Glutamatergic neuron (in vitro differentiated cells): ENCODE data around the gene PCSK5. TPM values are rescaled to one million over a fixed set of nuclear protein-coding genes. Genes with fewer than 3 reads are reported as not detected.
A peak's percentile ranks its signal among the peaks of the same experiment; 100 is the strongest.

Source experiments
- DNase-seq: peaks from one replicate; pipeline ENCODE4 v3.0.0; 2022
- H3K27ac Mint-ChIP-seq: one replicate; pipeline ENCODE4 v1.8.0; 2020; ENCODE audit warnings: mild to moderate bottlenecking, mixed read lengths, inconsistent platforms; ENCODE audit not compliant: unreplicated experiment
- H3K27me3 Mint-ChIP-seq: one replicate; pipeline ENCODE4 v1.8.0; 2020; ENCODE audit warnings: mild to moderate bottlenecking, moderate library complexity, mixed read lengths, inconsistent platforms; ENCODE audit not compliant: unreplicated experiment
- H3K36me3 Mint-ChIP-seq: one replicate; pipeline ENCODE4 v1.8.0; 2020; ENCODE audit warnings: mild to moderate bottlenecking, mixed read lengths, inconsistent platforms; ENCODE audit not compliant: unreplicated experiment
- H3K4me1 Mint-ChIP-seq: one replicate; pipeline ENCODE4 v1.8.0; 2020; ENCODE audit warnings: mild to moderate bottlenecking, low read depth, mixed read lengths, inconsistent platforms; ENCODE audit not compliant: unreplicated experiment
- H3K4me3 Mint-ChIP-seq: one replicate; pipeline ENCODE4 v1.8.0; 2020; ENCODE audit warnings: mild to moderate bottlenecking, mixed read lengths, inconsistent platforms; ENCODE audit not compliant: unreplicated experiment
- H3K9me3 Mint-ChIP-seq: one replicate; pipeline ENCODE4 v1.8.0; 2020; ENCODE audit warnings: mild to moderate bottlenecking, moderate library complexity, mixed read lengths, inconsistent platforms; ENCODE audit not compliant: unreplicated experiment
- total RNA-seq: library from RNA; stranded (reverse); fragmentation: NEBNext Ultra II Directional; extraction: Animal tissue kit (Norgen Biotek cat#: 25700); gene quantifications from one replicate; pipeline ENCODE4 v1.2.1, GENCODE V29; 2021; ENCODE audit not compliant: unreplicated experiment
- TF ChIP-seq, protein P1 (sequence below): fragments of 200-600 bp; sonication (generic); IDR thresholded peaks from one replicate; pipeline ENCODE4 v1.5.0; 2021; ENCODE audit not compliant: partially characterized antibody, unreplicated experiment

The PCSK5 gene
- total RNA-seq, 1 donor from 2014 or later = 9.6 TPM

DNA sequence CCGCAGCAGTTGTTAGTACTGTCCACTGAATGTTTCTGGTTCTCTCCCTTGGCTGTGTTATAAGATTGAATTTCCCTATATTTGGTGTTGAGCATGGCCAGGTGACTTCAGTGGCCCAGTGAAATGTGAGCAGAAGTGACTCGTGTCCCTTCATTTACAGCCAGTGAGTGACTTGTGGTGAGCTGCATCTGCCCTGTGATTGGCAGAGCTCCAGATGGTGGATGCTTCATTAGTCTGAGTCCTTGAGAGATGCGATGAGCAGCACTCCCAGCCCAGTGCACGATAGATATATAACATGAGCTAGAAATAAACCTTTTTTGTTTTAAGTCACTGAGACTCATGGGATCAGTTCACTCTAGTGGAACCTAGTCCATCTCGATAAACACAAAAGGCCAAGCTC lies 19.3 kb downstream of the PCSK5 start:
- peaks cover 4% of the 10 kb centered on the region for H3K36me3 Mint-ChIP-seq
- H3K27ac Mint-ChIP-seq = peak overlapping the region; percentile 63
- peaks cover 2% of the 10 kb centered on the region for H3K9me3 Mint-ChIP-seq
- peak; percentile 23 for DNase-seq
- no peaks in the 10 kb centered on the region for H3K27me3 Mint-ChIP-seq
- peaks cover 7% of the 10 kb centered on the region for H3K4me1 Mint-ChIP-seq
- H3K4me3 Mint-ChIP-seq = no peak overlapping the region
- TF ChIP-seq, protein P1, sequence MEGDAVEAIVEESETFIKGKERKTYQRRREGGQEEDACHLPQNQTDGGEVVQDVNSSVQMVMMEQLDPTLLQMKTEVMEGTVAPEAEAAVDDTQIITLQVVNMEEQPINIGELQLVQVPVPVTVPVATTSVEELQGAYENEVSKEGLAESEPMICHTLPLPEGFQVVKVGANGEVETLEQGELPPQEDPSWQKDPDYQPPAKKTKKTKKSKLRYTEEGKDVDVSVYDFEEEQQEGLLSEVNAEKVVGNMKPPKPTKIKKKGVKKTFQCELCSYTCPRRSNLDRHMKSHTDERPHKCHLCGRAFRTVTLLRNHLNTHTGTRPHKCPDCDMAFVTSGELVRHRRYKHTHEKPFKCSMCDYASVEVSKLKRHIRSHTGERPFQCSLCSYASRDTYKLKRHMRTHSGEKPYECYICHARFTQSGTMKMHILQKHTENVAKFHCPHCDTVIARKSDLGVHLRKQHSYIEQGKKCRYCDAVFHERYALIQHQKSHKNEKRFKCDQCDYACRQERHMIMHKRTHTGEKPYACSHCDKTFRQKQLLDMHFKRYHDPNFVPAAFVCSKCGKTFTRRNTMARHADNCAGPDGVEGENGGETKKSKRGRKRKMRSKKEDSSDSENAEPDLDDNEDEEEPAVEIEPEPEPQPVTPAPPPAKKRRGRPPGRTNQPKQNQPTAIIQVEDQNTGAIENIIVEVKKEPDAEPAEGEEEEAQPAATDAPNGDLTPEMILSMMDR = no peak

DNA sequence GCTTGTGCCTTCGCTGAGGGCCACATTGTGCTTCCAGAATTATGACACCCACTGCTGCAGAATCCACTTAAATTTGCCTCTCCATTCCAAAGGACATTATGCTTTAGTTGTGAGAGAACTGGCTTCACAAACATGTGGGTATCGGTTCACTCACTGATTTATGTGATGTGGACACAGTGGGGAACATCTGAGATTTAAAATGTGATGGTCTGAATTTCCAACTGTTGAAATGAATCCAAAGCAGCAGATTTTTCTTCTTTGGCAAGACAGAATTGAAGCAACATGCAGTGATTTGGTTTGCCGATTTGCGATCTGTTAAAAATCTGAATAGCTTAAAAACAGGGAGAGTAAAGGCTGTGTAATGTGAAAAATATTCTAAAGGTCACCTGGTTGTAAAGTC lies 20.3 kb downstream of the PCSK5 start:
- Mint-ChIP-seq H3K4me3 (no peak overlapping the region), H3K36me3 (peaks cover 4% of the 10 kb centered on the region), H3K9me3 (peaks cover 2% of the 10 kb centered on the region), H3K27me3 (no peaks in the 10 kb centered on the region), H3K4me1 (peaks cover 7% of the 10 kb centered on the region), H3K27ac (no peak overlapping the region)
- no peak for DNase-seq
- TF ChIP-seq, protein P1 = no peak

DNA sequence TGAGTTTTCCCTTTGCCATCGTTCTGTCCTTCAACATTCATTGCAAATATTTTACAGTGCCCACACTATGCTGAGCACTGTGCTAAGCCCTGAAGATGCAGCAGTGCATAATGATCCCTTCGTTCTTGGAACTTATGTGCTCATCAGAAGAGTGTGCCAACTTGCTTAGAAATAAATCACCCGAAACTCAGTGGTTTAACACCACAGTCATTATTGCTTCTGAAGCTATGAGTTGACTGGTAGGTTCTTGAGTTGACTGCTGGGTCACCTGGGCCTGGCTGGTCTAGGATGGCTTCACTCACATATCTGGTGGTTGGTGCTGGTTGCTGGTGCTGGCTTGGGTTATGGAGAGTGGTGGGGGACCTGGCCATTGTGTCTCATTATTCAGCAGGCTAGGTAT lies 20.9 kb downstream of the PCSK5 start:
- Mint-ChIP-seq H3K27me3 (no peaks in the 10 kb centered on the region), H3K36me3 (peaks cover 4% of the 10 kb centered on the region), H3K4me3 (no peak overlapping the region), H3K27ac (no peak overlapping the region), H3K9me3 (peaks cover 2% of the 10 kb centered on the region), H3K4me1 (peaks cover 7% of the 10 kb centered on the region)
- TF ChIP-seq, protein P1 = no peak
- no peak for DNase-seq

DNA sequence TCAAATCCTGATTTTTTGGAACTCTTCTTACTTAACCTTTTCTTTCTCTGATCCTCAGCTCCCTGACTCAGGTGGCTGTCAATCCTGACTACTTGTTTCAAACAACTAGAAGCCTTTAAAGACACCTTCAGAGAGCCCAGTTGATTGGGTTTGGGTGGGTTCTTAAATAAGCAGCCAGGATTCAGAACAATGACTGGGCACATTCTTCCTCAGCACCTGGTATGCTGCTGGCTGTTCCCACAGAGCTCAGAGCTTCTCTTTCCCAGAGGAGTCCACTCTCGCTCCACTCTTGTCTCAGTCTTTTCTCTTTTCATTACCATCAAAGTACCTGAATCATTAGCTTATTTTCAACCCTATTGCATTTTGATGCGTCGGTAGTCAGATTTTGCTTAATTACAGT lies 22.5 kb downstream of the PCSK5 start:
- no peak overlapping the region for H3K27ac Mint-ChIP-seq
- DNase-seq = no peak
- H3K36me3 Mint-ChIP-seq = peaks cover 4% of the 10 kb centered on the region
- no peak overlapping the region for H3K4me3 Mint-ChIP-seq
- no peaks in the 10 kb centered on the region for H3K27me3 Mint-ChIP-seq
- peaks cover 2% of the 10 kb centered on the region for H3K9me3 Mint-ChIP-seq
- TF ChIP-seq, protein P1 = no peak
- peaks cover 7% of the 10 kb centered on the region for H3K4me1 Mint-ChIP-seq

DNA sequence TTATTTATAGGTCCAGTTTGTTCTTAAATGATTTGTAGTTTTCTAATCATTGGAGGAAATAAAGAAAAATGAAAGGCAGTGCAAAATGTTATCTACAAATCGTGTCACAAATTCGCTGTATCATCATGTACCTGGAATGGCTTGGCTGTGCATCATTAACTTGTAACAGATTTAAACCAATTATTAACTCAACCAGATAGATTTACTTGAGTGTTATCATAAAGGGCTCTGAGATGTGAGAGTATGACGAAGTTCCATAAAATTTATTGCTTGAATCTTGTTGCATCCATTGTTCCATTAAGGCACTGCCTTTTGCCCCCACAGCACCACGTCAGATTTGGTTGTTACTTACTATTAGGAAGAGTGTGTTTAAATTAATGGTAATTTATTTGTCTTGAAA lies 23.5 kb downstream of the PCSK5 start:
- no peak for DNase-seq
- Mint-ChIP-seq H3K4me1 (peaks cover 7% of the 10 kb centered on the region), H3K4me3 (no peak overlapping the region), H3K27me3 (no peaks in the 10 kb centered on the region), H3K27ac (no peak overlapping the region), H3K9me3 (no peaks in the 10 kb centered on the region), H3K36me3 (no peaks in the 10 kb centered on the region)
- TF ChIP-seq, protein P1 = no peak
